ENCODE results near the gene SLC34A3. TPM values are rescaled to one million over a fixed set of nuclear protein-coding genes. Genes with fewer than 3 reads are reported as not detected.
A peak's percentile ranks its signal among the peaks of the same experiment; 100 is the strongest.

SLC34A3 gene
- total RNA-seq, 4 donors from 2014 or later = not detected

DNA sequence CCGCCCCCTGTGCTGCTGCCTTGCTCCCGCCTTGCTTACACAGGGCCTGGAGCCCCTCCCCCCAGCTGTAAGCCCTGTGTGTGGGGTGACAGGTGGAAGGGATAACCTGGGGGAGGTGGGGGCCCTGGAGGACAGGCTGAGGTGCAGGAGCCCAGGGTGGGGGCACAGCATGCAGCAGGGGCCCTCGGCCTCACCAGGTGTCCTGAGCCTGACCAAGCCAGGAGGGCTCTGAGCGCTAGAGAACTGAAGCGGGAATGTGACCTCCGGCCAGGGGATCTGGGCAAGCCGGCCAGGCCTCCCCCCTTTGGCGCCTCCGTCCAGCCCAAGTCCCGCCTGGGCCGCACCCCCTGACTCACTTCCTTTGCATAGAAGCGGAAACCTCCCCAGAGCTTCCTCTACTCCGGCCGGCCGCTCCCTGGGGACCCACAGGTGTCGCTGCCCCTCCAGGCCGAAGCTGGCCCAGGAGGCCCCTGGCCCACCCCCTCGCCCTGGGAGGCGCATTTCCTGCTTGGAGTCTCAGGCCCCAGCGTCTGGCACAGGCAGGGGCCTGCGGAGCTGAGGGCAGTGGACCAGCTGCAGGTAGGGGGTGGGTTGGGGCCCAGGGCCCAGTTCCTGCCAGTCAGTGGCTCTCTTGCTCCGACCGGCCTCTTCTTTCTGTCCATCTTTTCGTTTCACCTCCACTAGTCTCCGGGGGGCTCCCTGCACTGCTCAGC lies 46.8 kb downstream of the SLC34A3 start, which contains the start of gene TOR4A:
TOR4A (plus strand) TSS at position 398 of the 713 bp plus-strand sequence. CDS start 964 bp downstream, outside the sequence.
- Histone ChIP-seq H3K36me3 (peaks cover 0 to 8% (median 2%) of the 10 kb centered on the region in 4 donors), H3K4me3 (peak within 1 kb of the TSS; percentile 46 to 74 (median 56)), H3K4me1 (peaks cover 13 to 53% (median 30%) of the 10 kb centered on the region in 4 donors), H3K27me3 (peaks cover 9% of the 10 kb centered on the region), H3K27ac (peak within 1 kb of the TSS; percentile 86 to 95 (median 90)), H3K9me3 (no peaks in the 10 kb centered on the region)
- intact Hi-C loops (cut with DNase I; ENCODE audit: low total_unique reads) (no loop called here), in situ Hi-C loops (cut with MboI; ENCODE audit: low pct_ligation_motif_present in 1 of 4, low pct_unique_long_range_greater_than_20kb in 1 of 4, low sequenced_read_pairs in 3 of 4) (loop anchor here in 2 of 4 donors (25.0 kb wide), 1 partner anchor 135 kb away; the partner anchor contains the start of genes EXD3 (in 2 of the 2) and NOXA1 (in 2 of the 2))
- TF ChIP-seq EP300 (IDR thresholded peaks at IDR 0.05; ENCODE audit: low read depth) (no peak), POLR2A (IDR thresholded peaks at IDR 0.05) (peak; percentile 91), POLR2AphosphoS5 (IDR thresholded peaks at IDR 0.05) (peak; percentile 62 to 94 (median 93))
- TF ChIP-seq, protein P1, sequence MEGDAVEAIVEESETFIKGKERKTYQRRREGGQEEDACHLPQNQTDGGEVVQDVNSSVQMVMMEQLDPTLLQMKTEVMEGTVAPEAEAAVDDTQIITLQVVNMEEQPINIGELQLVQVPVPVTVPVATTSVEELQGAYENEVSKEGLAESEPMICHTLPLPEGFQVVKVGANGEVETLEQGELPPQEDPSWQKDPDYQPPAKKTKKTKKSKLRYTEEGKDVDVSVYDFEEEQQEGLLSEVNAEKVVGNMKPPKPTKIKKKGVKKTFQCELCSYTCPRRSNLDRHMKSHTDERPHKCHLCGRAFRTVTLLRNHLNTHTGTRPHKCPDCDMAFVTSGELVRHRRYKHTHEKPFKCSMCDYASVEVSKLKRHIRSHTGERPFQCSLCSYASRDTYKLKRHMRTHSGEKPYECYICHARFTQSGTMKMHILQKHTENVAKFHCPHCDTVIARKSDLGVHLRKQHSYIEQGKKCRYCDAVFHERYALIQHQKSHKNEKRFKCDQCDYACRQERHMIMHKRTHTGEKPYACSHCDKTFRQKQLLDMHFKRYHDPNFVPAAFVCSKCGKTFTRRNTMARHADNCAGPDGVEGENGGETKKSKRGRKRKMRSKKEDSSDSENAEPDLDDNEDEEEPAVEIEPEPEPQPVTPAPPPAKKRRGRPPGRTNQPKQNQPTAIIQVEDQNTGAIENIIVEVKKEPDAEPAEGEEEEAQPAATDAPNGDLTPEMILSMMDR (IDR thresholded peaks at IDR 0.05) = peak; percentile 9 to 50 (median 21)
- WGBS, 2 donors (ENCODE audit: low coverage in 1 of 2) = 6 to 18% methylated on average over 2 to 8 of the region's 25 CpGs
- DNase-seq = peak; percentile 93

DNA sequence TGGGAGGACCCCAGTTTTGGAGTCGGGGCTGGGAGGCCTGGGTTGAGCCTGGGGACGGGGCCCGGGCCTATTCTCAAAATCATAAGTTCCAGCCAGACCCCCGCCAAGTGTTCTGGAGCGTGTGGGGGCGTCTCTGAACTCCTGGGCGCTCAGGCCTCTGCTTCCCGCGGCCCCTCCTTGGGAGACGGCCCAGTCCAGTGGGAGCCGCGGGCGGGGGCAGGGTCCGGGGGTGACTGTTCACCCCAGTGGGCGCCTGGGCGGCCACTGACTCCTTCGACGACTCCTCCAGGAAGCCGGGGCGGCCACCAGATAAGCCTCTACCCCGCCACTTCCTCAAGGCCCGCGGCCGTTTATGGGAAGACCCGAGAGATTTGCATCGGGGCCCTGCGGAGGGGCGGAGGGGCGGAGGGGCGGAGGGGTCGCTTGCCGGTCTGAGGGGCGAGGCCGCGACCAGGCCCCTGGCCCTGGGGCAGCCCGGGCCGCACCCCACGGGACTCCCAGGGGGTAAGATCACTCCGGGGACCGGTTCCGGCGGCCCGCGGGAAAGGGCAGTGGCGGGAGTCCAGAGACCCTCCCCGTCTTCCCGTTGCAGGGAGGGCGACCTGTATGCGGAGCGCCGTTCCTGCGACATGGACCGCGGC lies 47.5 kb downstream of the SLC34A3 start:
- 9% methylated on average over 25 of the region's 54 CpGs; no CpG with 5 or more reads in 1 of the 2 donors for WGBS, 2 donors (ENCODE audit: low coverage in 1 of 2)
- Histone ChIP-seq H3K27ac (peak overlapping the region; percentile 86 to 95 (median 90)), H3K4me1 (peaks cover 13 to 53% (median 30%) of the 10 kb centered on the region in 4 donors), H3K4me3 (peak overlapping the region; percentile 46 to 74 (median 56)), H3K36me3 (peaks cover 0 to 1% (median 0%) of the 10 kb centered on the region in 4 donors), H3K9me3 (no peaks in the 10 kb centered on the region), H3K27me3 (peaks cover 9% of the 10 kb centered on the region)
- in situ Hi-C loops (cut with MboI; ENCODE audit: low pct_ligation_motif_present in 1 of 4, low pct_unique_long_range_greater_than_20kb in 1 of 4, low sequenced_read_pairs in 3 of 4) (loop anchor here in 2 of 4 donors (25.0 kb wide), 1 partner anchor 134 kb away; the partner anchor contains the start of genes EXD3 (in 2 of the 2) and NOXA1 (in 2 of the 2)), intact Hi-C loops (cut with DNase I; ENCODE audit: low total_unique reads) (no loop called here)
- DNase-seq = peak; percentile 50
- TF ChIP-seq EP300 (IDR thresholded peaks at IDR 0.05; ENCODE audit: low read depth) (no peak), POLR2AphosphoS5 (IDR thresholded peaks at IDR 0.05) (no peak), POLR2A (IDR thresholded peaks at IDR 0.05) (no peak)
- TF ChIP-seq, protein P1 (IDR thresholded peaks at IDR 0.05) = no peak

DNA sequence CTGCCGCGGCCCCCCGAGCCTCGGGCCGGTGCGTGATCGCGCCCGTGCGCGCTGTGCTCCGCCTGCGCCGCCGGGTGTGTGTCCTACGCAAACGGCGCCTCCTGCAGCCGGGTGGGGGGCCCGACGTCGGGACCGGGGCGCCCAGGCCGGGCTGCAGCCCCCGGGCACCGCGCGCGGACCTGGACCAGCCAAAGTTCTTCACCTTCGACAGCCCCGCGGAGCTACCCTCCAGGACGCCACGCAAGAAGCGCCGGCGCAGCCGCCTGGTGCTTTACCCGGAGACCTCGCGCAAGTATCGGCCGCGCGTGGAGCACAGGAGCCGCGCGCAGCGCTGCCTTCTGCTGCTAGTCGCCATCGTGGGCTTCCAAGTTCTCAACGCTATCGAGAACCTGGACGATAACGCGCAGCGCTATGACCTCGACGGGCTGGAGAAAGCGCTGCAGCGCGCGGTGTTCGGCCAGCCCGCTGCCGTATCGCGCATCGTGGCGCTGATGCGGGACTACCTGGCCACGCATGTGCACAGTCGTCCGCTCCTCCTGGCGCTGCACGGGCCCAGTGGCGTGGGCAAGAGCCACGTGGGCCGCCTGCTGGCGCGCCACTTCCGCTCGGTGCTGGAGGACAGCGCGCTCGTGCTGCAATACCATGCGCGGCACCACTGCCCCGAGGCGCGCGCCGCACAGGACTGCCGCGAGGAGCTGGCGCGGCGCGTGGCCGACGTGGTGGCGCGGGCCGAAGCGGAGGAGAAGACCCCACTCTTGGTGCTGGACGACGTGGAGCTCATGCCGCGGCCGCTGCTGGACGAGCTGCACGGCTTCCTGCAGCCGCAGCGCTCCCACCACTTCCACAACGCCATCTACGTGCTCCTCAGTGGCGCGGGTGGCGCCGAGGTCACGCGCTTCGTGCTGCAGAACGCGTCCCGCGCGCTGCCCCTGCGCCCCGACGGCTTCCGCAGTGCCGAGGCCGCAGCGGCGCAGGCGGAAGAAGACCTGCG lies 48.3 kb downstream of the SLC34A3 start:
- TF ChIP-seq, protein P1 (IDR thresholded peaks at IDR 0.05) = no peak
- no peak for TF ChIP-seq POLR2A (IDR thresholded peaks at IDR 0.05)
- TF ChIP-seq POLR2AphosphoS5 (IDR thresholded peaks at IDR 0.05) = no peak
- TF ChIP-seq EP300 (IDR thresholded peaks at IDR 0.05; ENCODE audit: low read depth) = no peak
- no peaks in the 10 kb centered on the region for H3K36me3 ChIP-seq
- DNase-seq = no peak
- H3K4me1 ChIP-seq = peaks cover 13 to 51% (median 29%) of the 10 kb centered on the region in 4 donors
- WGBS, 2 donors (ENCODE audit: low coverage in 1 of 2) = 85 to 93% methylated on average over 27 to 130 of the region's 139 CpGs
- intact Hi-C loops (cut with DNase I; ENCODE audit: low total_unique reads) (no loop called here), in situ Hi-C loops (cut with MboI; ENCODE audit: low pct_ligation_motif_present in 1 of 4, low pct_unique_long_range_greater_than_20kb in 1 of 4, low sequenced_read_pairs in 3 of 4) (loop anchor here in 2 of 4 donors (25.0 kb wide), 1 partner anchor 133 kb away; the partner anchor contains the start of genes EXD3 (in 2 of the 2) and NOXA1 (in 2 of the 2))
- H3K4me3 ChIP-seq = peak overlapping the region; percentile 46 to 74 (median 56)
- H3K27me3 ChIP-seq = peaks cover 9% of the 10 kb centered on the region
- peak overlapping the region; percentile 86 to 95 (median 90) for H3K27ac ChIP-seq
- H3K9me3 ChIP-seq = no peaks in the 10 kb centered on the region
